HCT116 (cell line): ENCODE data around the gene STARD3. TPM values are rescaled to one million over a fixed set of nuclear protein-coding genes. Genes with fewer than 3 reads are reported as not detected.

Source experiments
- ATAC-seq: fragments of 200-7000 bp; cut with Tn5 transposase; 2 replicates; pipeline ENCODE4 v1.9.1; 2020; ENCODE audit warnings: mild to moderate bottlenecking, moderate library complexity
- BruUV-seq: library from RNA; stranded (reverse); fragments of 400-500 nt; replicated peaks from 2 replicates; lab custom pipeline; 2021; lab: Mats Ljungman, UMichigan
- CTCF ChIA-PET: fragments of 300-600 bp; sonication (Branson Sonifier 250); formaldehyde crosslinking; loops from one replicate; lab custom pipeline; 2021; ENCODE audit warnings: antibody characterized with exemption; lab: Charles Lee
- POLR2A ChIA-PET: fragments of 300-600, 350-600 bp; sonication (Branson Sonifier 250); formaldehyde crosslinking; loops from one replicate; lab custom pipeline; 2021; ENCODE audit warnings: antibody characterized with exemption; lab: Charles Lee
- RAD21 ChIA-PET, 2 experiments: fragments of 300-600 bp; sonication (Branson Sonifier 250); formaldehyde crosslinking; loops; one replicate each; lab custom pipeline; 2023; ENCODE audit warnings: low total read pairs in 2 of 2; ENCODE audit not compliant: uncharacterized antibody in 2 of 2, unreplicated experiment in 2 of 2, low non-redundant PET in 1 of 2; lab: Charles Lee
- DNase-seq: peaks from one replicate; pipeline ENCODE4 v3.0.0-alpha.2; 2010; ENCODE audit warnings: low read depth, low spot score
- H2AFZ ChIP-seq: fragments of 200-600 bp; shearing (Covaris generic), sonication (generic); 2 replicates; pipeline ENCODE4 v1.6.1; 2017; ENCODE audit warnings: low read depth, mixed run types, mixed read lengths, antibody characterized with exemption, low read length; ENCODE audit not compliant: poor library complexity, severe bottlenecking
- H3K27ac ChIP-seq: 2 replicates; pipeline ENCODE4 v1.5.1; 2012; ENCODE audit warnings: low read depth, low read length
- H3K27me3 ChIP-seq: fragments of 200-600 bp; sonication (generic); 2 replicates; pipeline ENCODE4 v1.6.1; 2016; ENCODE audit warnings: mixed run types, low read length, mixed read lengths; ENCODE audit not compliant: insufficient read depth
- H3K36me3 ChIP-seq, 2 experiments: fragments of 200-500 bp in 1 of 2; fragments of 200-600 bp in 1 of 2; sonication (Bioruptor generic) in 1 of 2; sonication (generic) in 1 of 2; 2 replicates each; pipeline versions ENCODE4 v1.5.1 to v1.6.1; 2014 to 2016; ENCODE audit warnings: low read length in 2 of 2, inconsistent platforms in 1 of 2, mixed read lengths in 1 of 2, mixed run types in 1 of 2; ENCODE audit not compliant: insufficient read depth in 2 of 2, control insufficient read depth in 1 of 2
- H3K4me1 ChIP-seq, 2 experiments: fragments of 200-600 bp in 1 of 2; sonication (generic) in 1 of 2; 2 replicates each; pipeline versions ENCODE4 v1.5.1 to v1.6.1; 2012 to 2017; ENCODE audit warnings: low read length in 2 of 2, inconsistent platforms in 1 of 2, mild to moderate bottlenecking in 1 of 2, mixed read lengths in 1 of 2, mixed run types in 1 of 2, moderate library complexity in 1 of 2; ENCODE audit not compliant: insufficient read depth in 2 of 2, control insufficient read depth in 1 of 2
- H3K4me2 ChIP-seq: fragments of 200-600 bp; sonication (generic); 2 replicates; pipeline ENCODE4 v1.6.1; 2017; ENCODE audit warnings: mixed run types, low read length, mixed read lengths
- H3K4me3 ChIP-seq, 2 experiments: fragments of 200-600 bp in 1 of 2; sonication (generic) in 1 of 2; replicated peaks in 1 of 2; 2 replicates each; pipeline ENCODE4 v1.5.1; 2011 to 2016; ENCODE audit warnings: low read length in 2 of 2, control low read depth in 1 of 2, low read depth in 1 of 2, mild to moderate bottlenecking in 1 of 2, mixed read lengths in 1 of 2, mixed run types in 1 of 2
- H3K79me2 ChIP-seq: fragments of 200-600 bp; sonication (generic); 2 replicates; pipeline ENCODE4 v1.6.1; 2017; ENCODE audit warnings: mild to moderate bottlenecking, mixed run types, low read length, moderate library complexity, mixed read lengths; ENCODE audit not compliant: insufficient read depth
- H3K9ac ChIP-seq: fragments of 200-600 bp; sonication (generic); 2 replicates; pipeline ENCODE4 v1.6.1; 2016; ENCODE audit warnings: low read length, mixed read lengths
- H3K9me2 ChIP-seq: fragments of 200-600 bp; sonication (generic), shearing (Covaris generic); 2 replicates; pipeline ENCODE4 v1.6.1; 2017; ENCODE audit warnings: mixed run types, mild to moderate bottlenecking, moderate library complexity; ENCODE audit not compliant: insufficient read depth
- H3K9me3 ChIP-seq, 2 experiments: fragments of 200-500 bp in 1 of 2; fragments of 200-600 bp in 1 of 2; sonication (Bioruptor generic) in 1 of 2; sonication (generic) in 1 of 2; 2 replicates each; pipeline ENCODE4 v1.6.1; 2014 to 2017; ENCODE audit warnings: low read length in 2 of 2, mixed read lengths in 2 of 2, inconsistent platforms in 1 of 2, low read depth in 1 of 2, mild to moderate bottlenecking in 1 of 2, mixed run types in 1 of 2, moderate library complexity in 1 of 2; ENCODE audit not compliant: control insufficient read depth in 1 of 2, insufficient read depth in 1 of 2
- H4K20me1 ChIP-seq: fragments of 200-600 bp; sonication (generic), shearing (Covaris generic); 2 replicates; pipeline ENCODE4 v1.6.1; 2017; ENCODE audit warnings: mixed run types, mild to moderate bottlenecking, moderate library complexity; ENCODE audit not compliant: insufficient read depth
- CBX3 ChIP-seq: IDR thresholded peaks from 2 replicates; pipeline ENCODE4 v1.6.1; 2012; ENCODE audit warnings: low read depth
- EGR1 ChIP-seq: IDR thresholded peaks from 2 replicates; pipeline ENCODE4 v1.6.1; 2012; ENCODE audit warnings: low read depth
- FOSL1 ChIP-seq: IDR thresholded peaks from 2 replicates; pipeline ENCODE4 v1.6.1; 2012; ENCODE audit warnings: low read depth
- JUND ChIP-seq: IDR thresholded peaks from 2 replicates; pipeline ENCODE4 v1.6.1; 2012
- POLR2A ChIP-seq: IDR thresholded peaks from 2 replicates; pipeline ENCODE4 v1.7.0; 2011; ENCODE audit warnings: borderline replicate concordance; ENCODE audit not compliant: insufficient read depth, insufficient read length; ENCODE audit errors: extremely low read depth
- POLR2AphosphoS5 ChIP-seq: IDR thresholded peaks from 2 replicates; pipeline ENCODE4 v1.6.1; 2011; ENCODE audit warnings: mild to moderate bottlenecking, low read depth, low read length, moderate library complexity
- RAD21 ChIP-seq: IDR thresholded peaks from 2 replicates; pipeline ENCODE4 v1.6.1; 2012; ENCODE audit warnings: low read depth, mild to moderate bottlenecking
- SIN3A ChIP-seq: IDR thresholded peaks from 2 replicates; pipeline ENCODE4 v1.6.1; 2012; ENCODE audit warnings: low read depth
- SP1 ChIP-seq: IDR thresholded peaks from 2 replicates; pipeline ENCODE4 v1.6.1; 2012; ENCODE audit warnings: low read depth
- YY1 ChIP-seq: IDR thresholded peaks from 2 replicates; pipeline ENCODE4 v1.6.1; 2011; ENCODE audit warnings: low read length, low read depth, moderate library complexity, mild to moderate bottlenecking; ENCODE audit not compliant: insufficient replicate concordance; ENCODE audit errors: extremely low read depth
- ZFX ChIP-seq: fragments of 450-650 bp; IDR thresholded peaks from 2 replicates; pipeline ENCODE4 v1.6.1; 2017
- ZNF274 ChIP-seq: fragments of 200-500 bp; sonication (Bioruptor generic); IDR thresholded peaks from 2 replicates; pipeline ENCODE4 v1.6.1; 2014; ENCODE audit warnings: mild to moderate bottlenecking, low read depth, low read length, inconsistent platforms
- intact Hi-C: fragments of 100-400 bp; cut with micrococcal nuclease; formaldehyde crosslinking; loops from 2 replicates; pipeline ENCODE4 v1.10.0; 2022
- total RNA-seq: library from RNA; stranded (reverse); gene quantifications from one replicate; pipeline ENCODE4 v1.2.1, GENCODE V29; 2021; ENCODE audit not compliant: unreplicated experiment
- TF ChIP-seq, protein P1 (sequence below): IDR thresholded peaks from 2 replicates; pipeline ENCODE4 v1.6.1; 2012
- TF ChIP-seq, protein P2 (sequence below): IDR thresholded peaks from 2 replicates; pipeline ENCODE4 v1.6.1; 2012; ENCODE audit warnings: low read depth

Gene STARD3
- total RNA-seq, 1 experiment from 2014 or later: 73.9 TPM

DNA sequence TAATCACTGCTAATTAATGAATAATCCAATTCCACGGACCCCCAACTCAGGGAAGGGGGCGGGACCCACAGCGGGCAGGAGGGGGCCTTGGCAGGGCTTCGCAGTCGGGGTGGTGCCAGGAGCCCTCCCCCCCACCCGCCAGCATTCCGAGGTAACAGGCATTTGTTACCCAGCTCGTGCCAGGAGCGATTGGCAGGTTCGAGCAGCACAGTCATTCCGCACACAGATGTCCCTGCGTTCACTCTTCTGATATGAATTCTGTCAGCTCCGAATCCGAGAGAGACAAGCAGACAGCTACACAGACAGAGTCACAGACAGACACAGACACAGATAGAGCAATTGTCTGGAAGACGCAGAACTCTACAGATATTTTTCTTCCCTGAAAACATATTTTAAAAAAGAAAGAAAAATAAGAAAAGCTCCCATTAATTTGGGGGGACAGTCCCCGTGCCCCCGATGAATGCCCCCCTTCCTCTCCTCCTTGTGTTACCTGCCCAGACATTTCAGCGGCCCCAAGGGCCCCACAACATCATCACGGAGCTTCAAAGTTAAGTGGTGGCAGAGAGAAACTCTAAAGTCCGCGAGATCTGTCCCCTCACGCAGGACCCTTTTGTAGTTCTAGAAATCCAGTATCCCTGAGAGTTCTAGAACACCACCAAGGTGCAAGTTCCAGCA, 39.4 kb upstream of the STARD3 start:
- TF ChIP-seq ZFX (no peak), POLR2AphosphoS5 (no peak), POLR2A (no peak)
- TF ChIP-seq, protein P1, sequence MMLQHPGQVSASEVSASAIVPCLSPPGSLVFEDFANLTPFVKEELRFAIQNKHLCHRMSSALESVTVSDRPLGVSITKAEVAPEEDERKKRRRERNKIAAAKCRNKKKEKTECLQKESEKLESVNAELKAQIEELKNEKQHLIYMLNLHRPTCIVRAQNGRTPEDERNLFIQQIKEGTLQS: no peak
- TF ChIP-seq, protein P2, sequence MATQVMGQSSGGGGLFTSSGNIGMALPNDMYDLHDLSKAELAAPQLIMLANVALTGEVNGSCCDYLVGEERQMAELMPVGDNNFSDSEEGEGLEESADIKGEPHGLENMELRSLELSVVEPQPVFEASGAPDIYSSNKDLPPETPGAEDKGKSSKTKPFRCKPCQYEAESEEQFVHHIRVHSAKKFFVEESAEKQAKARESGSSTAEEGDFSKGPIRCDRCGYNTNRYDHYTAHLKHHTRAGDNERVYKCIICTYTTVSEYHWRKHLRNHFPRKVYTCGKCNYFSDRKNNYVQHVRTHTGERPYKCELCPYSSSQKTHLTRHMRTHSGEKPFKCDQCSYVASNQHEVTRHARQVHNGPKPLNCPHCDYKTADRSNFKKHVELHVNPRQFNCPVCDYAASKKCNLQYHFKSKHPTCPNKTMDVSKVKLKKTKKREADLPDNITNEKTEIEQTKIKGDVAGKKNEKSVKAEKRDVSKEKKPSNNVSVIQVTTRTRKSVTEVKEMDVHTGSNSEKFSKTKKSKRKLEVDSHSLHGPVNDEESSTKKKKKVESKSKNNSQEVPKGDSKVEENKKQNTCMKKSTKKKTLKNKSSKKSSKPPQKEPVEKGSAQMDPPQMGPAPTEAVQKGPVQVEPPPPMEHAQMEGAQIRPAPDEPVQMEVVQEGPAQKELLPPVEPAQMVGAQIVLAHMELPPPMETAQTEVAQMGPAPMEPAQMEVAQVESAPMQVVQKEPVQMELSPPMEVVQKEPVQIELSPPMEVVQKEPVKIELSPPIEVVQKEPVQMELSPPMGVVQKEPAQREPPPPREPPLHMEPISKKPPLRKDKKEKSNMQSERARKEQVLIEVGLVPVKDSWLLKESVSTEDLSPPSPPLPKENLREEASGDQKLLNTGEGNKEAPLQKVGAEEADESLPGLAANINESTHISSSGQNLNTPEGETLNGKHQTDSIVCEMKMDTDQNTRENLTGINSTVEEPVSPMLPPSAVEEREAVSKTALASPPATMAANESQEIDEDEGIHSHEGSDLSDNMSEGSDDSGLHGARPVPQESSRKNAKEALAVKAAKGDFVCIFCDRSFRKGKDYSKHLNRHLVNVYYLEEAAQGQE: no peak
- DNase-seq (no peak), ATAC-seq (no peak)
- intact Hi-C loops: no loop called here
- BruUV-seq: no TSS peak
- ChIA-PET RAD21 (no interaction called here), CTCF (no interaction called here), POLR2A (no interaction called here)
- Histone ChIP-seq H3K79me2 (no peaks in the 10 kb centered on the region), H2AFZ (no peak overlapping the region), H3K36me3 (no peaks in the 10 kb centered on the region), H3K9me2 (no peaks in the 10 kb centered on the region), H4K20me1 (no peaks in the 10 kb centered on the region), H3K27ac (no peak overlapping the region), H3K27me3 (peaks cover 64% of the 10 kb centered on the region), H3K9ac (no peak overlapping the region), H3K9me3 (no peaks in the 10 kb centered on the region), H3K4me1 (no peaks in the 10 kb centered on the region), H3K4me3 (no peak overlapping the region), H3K4me2 (no peak overlapping the region)

DNA sequence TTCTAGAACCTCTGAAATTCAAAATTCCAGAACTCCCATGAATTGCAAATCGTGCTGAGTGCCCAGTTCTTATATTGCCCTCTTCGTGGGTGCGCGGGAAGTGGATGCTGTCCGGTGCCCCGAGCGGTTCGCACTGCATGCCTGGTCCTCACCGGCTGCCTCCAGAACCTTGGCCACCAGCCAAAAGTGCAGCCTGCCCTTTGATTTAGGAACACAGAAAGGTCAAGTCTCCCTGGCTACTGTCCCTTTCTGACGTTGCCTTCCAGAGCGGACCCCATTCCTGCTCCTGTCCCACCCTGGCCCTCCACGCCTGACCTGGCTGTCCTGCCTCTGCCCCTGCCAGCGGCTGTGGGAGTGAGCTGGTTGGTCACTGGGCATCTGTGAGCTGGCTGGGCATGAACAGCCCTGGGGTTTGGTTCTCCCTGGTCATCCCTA, 38.9 kb upstream of the STARD3 start:
- Histone ChIP-seq H3K9me2 (no peaks in the 10 kb centered on the region), H3K9ac (no peak overlapping the region), H3K4me1 (no peaks in the 10 kb centered on the region), H3K4me2 (no peak overlapping the region), H3K36me3 (no peaks in the 10 kb centered on the region), H3K27ac (no peak overlapping the region), H3K27me3 (peaks cover 66% of the 10 kb centered on the region), H2AFZ (no peak overlapping the region), H3K9me3 (no peaks in the 10 kb centered on the region), H4K20me1 (no peaks in the 10 kb centered on the region), H3K79me2 (no peaks in the 10 kb centered on the region), H3K4me3 (no peak overlapping the region)
- TF ChIP-seq JUND (no peak), FOSL1 (no peak), CBX3 (no peak), YY1 (no peak), SP1 (no peak), RAD21 (no peak), ZNF274 (no peak), EGR1 (no peak), ZFX (no peak), SIN3A (no peak)
- TF ChIP-seq, protein P2: no peak
- ChIA-PET POLR2A (no interaction called here), RAD21 (no interaction called here), CTCF (no interaction called here)
- DNase-seq (no peak), ATAC-seq (no peak)
- intact Hi-C loops: no loop called here
- BruUV-seq: no TSS peak
